Stimulated activated CD8-positive, alpha-beta memory T cell treated with anti-CD3 and anti-CD28 coated beads, Interleukin-7, amount 100 ng/mL, for 4 hours (primary cell): ENCODE measurements around the gene CCT7.

Experiments
- DNase-seq, 2 donors: peaks; one replicate each; pipeline ENCODE4 v3.0.0-alpha.2; 2020; ENCODE audit warnings: low read depth in 2 of 2

CCT7 gene

GRCh38 chr2:73267008-73267407, 32.9 kb downstream of the CCT7 start:
- no peak for DNase-seq

DNA sequence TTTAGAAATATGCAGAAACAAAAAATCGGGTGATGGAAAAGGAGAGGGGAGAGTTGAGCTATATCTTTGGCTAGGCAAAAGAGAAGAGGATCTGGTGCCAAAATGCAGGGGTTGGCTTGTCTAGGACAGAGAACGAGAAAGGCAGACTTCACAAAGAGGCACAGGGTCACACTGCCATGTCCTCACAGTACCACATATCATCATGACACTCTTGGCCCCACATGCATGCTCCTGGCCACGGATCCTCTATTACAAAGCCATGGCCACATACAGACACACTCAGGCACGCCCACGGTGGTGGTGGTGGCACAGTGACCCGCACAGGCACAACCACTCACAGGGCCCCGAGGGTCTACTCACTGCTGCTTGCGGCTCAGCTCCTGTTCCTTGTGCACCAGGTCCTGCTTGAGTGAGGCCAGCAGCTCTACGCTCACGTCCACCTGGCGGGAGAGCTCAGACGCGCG, 34.3 kb downstream of the CCT7 start:
- no peak for DNase-seq

DNA sequence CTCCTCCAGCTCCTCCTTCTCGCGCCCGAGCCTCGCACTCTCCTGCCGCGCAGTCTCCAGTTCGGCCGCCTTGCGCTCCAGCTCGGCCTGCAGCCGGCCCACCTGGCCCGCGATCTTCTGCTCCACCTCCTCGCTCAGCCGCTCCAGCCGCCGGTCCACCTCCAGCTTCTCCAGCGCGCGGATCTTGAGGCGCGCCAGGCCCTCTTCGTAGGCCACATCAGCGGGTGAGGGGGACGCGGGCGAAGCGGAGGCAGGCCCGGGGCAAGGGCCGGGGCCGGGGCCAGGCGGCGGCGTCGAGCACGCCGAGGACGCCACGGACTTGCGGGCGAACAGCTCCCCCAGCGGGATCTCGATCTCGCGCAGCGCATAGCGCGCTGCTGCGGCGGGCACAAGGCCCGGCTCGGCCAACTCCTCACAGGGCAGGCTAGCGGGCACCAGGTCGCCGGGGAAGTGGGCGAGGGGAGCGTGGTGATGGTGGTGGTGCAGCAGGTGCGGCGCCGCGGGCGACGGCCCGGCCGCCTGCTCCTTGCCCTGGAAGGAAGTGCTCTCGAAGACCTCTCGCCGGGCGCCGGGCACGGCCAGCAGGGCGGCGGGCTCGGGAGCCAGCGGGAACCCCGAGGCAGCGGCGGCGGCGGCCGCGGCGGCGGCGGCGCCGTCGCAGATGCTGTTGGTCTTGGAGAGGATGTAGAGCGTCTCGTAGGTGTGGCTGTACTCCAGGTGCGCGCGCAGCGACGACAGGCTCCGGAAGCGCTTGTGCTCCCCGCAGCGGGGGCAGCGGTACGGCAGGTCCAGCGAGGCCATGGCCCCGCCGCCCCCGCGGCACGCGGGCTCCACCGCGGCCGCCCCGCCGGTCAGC, 35.0 kb downstream of the CCT7 start:
- DNase-seq, result peak in 1 of 2 donors; percentile 72

DNA sequence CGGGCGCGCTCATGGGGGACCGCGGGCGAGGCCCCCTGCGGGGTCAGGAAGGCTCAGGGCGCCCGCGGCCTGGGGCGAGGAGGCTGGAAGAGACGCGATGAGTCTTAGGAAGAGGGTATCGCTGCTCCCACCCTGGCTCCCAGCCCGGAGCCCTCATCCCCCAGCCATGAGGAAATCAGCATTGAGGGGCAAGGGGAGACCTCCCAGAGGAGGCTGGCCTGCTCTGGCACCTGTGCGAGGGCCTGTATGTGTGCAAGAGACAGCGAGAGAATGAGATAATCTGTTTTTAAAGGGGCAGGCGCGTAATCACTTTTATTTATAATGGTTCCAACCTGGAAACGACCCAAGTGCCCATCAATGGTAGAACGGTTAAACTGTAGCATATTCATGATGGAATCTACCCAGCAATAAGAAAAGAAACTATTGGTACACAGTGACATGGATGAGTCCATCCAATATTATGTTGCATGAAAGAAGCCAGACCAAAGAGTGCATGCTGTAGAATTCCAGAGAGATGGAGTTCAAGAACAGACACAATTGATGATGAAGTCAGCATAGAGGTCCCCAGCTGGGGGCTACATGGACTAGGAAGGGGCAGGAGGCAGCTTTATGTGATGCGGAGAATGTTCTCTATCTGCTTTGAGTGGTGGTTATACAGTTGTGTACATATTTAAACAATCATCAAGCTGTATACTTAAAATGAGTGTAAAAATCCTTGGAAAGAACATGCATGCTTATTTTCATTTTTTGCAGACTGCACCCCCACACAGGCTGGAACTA, 35.8 kb downstream of the CCT7 start:
- DNase-seq, result no peak

- DNase-seq, result no peak
Measured at GRCh38 chr2:73272270-73272669, 38.2 kb downstream of the CCT7 start.

- no peak for DNase-seq
Measured at GRCh38 chr2:73279852-73280251, 45.7 kb downstream of the CCT7 start.

- DNase-seq, result no peak
Measured at GRCh38 chr2:73281244-73281643, 47.1 kb downstream of the CCT7 start.

- DNase-seq, result no peak
Measured at GRCh38 chr2:73282924-73283544, 48.9 kb downstream of the CCT7 start.

- no peak for DNase-seq
Measured at GRCh38 chr2:73283545-73284295, 49.6 kb downstream of the CCT7 start.

- DNase-seq, result peak; percentile 73 to 85
Measured at GRCh38 chr2:73284296-73285158, 50.4 kb downstream of the CCT7 start, which contains the start of gene FBXO41. Gene FBXO41, minus strand, starts transcription at chr2:73284478. Its CDS starts 14,848 bp downstream, at chr2:73269630.

DNA sequence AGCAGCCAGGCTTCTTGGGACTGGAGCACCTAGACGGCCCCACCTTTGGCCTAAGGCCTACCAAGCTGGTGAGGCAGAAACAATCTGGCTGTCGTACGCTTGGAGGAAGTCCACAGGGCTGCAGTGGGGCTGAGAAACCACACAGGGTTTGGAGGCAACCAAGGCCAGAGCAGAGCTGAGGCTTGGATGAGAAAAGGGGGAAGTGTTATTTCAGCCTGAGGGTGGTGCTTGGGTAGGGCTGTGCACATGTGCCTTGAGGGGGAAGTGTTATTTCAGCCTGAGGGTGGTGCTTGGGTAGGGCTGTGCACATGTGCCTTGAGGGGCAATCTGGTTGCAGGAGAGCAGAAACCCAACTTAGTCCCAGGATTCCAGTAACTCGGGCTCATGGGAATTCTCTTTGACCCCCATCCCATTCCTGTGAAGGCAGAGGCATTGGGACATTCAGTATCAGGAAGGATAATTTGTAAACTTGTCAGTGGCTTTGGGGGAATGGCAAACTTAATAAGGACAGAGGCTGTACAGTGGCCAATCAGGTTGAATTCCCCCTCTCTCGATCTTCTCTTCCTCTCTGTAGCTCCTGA, 51.1 kb downstream of the CCT7 start:
- DNase-seq, result no peak

DNA sequence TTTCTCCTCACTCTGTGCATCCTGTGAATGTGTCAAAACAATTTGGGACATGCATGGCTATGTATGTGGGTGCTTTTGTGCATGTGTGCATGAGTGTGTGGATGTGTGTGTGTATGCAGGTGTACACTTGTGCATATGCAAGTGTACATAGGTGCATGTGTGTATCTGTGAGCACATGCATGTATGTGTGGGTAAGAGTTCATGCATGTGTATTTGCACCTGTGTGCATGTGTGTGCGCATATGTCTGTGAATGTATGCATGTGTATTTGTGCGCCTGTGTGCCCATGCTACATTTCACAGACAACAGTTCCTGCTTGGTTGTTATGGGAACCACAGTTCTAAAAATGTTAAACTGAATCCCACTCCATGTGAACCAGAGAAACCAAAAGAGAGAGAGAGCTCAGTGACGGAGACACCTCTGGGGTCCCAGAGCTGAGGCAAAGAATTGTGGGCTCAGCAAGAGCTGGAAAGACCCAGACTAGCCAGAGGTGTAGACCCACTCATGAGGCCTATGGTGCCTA, 52.1 kb downstream of the CCT7 start:
- no peak for DNase-seq

- no peak for DNase-seq
Measured at GRCh38 chr2:73289304-73289703, 55.2 kb downstream of the CCT7 start.

GRCh38 chr2:73290049-73290839, 56.1 kb downstream of the CCT7 start:
- peak; percentile 31 to 45 for DNase-seq

DNA sequence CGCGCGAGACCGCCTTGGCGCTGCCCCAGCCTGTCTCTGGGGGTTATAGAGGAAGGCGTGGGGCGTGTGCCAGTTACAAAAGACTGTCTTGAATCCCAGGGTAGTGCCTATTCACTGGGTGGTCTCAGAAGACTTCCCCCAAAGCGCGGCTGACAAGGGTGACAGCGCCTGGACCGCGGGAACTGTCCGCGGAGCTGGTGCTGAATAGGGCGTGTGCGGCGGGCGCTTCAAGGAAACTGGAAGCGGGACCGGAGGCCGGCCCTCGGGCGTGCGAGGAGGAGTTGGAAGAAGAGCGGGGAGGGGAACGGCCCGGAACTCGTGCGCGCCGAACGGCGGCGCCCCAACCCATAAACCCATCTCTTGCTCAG, 57.0 kb downstream of the CCT7 start:
- peak in 1 of 2 donors; percentile 38 for DNase-seq

DNA sequence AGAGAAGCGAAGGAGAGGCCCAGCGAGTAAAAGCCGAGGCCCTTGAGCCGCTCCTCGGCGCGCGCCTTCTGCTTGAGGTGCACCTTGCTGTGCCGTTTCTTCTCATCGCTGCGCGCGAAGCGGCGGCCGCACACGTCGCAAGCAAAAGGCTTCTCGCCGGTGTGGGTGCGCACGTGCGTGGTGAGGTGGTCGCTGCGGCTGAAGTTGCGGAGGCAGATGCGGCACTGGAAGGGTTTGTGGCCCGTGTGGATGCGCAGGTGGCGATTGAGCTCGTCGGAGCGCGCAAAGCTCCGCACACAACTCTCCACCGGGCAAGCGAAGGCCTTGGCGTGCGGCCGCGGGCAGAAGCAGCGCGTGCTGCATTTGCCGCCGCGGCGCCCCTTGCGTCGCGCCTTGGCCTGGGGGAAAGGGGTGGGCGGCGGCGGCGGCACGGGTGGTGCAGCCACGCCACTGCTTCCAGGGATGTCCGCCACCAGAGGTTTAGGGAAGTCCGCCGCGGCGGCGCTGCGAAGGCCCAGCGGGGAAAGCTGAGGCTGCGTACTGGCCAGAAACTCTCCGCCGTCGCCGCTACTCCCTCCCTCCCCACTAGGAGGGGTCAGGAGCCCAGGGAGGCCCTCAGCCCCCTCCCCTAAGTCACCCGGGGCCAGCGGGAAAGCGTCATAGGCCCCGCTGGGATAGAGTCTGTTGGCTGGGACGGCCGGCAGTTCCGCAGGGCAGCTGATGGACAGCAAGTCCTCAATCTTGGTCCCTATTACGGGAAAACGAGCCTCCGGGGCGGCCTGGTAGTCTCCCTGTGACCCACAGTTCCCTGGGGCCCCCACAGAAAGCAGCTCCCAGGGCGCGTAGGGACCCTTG, 57.6 kb downstream of the CCT7 start:
- DNase-seq, result no peak

GRCh38 chr2:73292316-73292905, 58.3 kb downstream of the CCT7 start:
- no peak for DNase-seq
